HG03442 (cell line): Measurements from ENCODE around the gene KCTD7.
A peak's percentile ranks its signal among the peaks of the same experiment; 100 is the strongest.
"Not testable (repeated sequence)": the region's sequence is repeated elsewhere in the genome, so short reads cannot be mapped to it uniquely, and the experiment has no call there.

ENCODE experiments used
- ATAC-seq: cut with Tn5 transposase; IDR thresholded peaks from one replicate; pipeline ENCODE4 v1.9.1; 2021; ENCODE audit warnings: mild to moderate bottlenecking, moderate library complexity; ENCODE audit not compliant: unreplicated experiment

Gene KCTD7

DNA sequence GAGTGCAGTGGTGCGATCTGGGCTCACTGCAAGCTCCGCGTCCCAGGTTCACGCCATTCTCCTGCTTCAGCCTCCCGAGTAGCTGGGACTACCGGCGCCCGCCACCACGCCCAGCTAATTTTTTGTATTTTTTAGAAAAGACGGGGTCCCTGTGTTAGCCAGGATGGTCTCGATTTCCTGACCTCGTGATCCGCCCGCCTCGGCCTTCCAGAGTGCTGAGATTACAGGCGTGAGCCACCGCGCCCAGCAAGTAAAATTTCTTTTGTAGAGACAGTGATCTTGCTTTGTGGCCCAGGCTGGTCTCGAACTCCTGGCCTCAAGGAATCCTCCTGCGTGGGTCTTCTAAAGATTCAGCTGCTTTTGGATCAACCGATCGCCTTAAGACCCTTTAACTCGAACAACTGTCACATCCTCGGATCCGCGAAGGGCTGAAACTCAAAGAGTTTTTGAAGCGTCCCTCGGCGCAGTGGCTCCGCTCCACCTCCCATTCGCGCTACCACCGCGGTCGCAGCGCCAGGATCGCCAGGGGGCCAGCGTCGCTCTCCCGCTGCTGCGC is 25.1 kb downstream of the KCTD7 start:
- ATAC-seq, result not testable (repeated sequence)

GRCh38 chr7:66654275-66655112 is 25.8 kb downstream of the KCTD7 start:
- peak; percentile 86 for ATAC-seq

GRCh38 chr7:66655113-66655806 is 26.6 kb downstream of the KCTD7 start:
- peak; percentile 5 for ATAC-seq

DNA sequence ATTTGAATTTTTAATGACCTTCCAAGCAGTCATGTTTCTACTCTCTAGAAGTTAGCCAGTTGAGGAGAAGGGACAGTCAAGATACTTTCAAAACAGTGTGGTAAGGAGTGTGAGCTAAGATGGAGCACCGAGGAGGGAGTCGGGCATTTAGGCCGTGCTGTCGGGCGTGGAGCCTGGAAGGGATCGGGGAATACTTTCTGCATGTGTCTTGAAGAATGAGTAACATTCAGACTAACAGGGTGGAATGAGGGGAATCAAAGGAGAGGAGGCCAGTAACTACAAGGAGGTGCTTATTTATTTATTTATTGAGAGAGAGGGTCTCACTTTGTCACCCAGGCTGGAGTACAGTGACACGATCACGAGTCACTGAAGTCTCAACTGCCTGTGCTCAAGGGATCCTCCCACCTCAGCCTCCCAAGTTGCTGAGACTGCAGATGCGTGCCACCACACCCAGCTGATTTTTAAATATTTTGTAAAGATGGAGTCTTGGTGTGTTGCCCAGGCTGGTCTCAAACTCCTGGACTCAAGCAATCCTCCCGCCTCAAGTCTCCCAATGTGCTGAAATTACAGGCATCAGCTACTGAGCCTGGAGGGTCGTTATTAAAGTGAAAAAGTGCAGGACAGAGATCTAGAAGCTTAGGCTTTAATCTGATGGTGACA is 27.3 kb downstream of the KCTD7 start:
- not testable (repeated sequence) for ATAC-seq

GRCh38 chr7:66657798-66658197 is 29.1 kb downstream of the KCTD7 start:
- no peak for ATAC-seq

DNA sequence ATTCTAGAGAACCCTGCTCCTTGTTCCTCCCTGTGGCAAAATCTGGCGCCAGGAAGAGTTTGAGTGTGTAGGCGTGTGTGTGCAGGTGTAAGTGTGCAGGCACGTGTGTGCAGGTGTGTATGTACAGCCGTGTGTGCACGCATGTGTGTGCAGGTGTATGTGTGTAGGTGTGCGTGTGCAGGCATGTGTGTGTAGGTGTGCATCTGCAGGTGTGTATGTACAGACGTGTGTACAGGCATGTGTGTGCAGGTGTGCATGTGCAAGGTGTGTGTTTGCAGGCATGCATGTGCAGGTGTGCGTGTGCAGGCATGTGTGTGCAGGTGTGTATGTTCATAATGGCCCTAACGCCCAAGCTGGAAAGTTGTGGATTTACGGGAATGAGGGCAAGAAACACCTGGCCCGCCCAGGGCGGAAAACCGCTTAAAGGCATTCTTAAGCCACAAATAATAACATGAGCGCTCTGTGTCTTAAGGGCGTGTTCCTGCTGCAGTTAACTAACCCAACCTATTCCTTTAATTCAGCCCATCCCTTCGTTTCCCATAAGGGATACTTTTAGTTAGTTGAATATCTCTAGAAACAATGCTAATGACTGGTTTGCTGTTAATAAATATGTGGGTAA is 34.1 kb downstream of the KCTD7 start:
- ATAC-seq, result no peak

DNA sequence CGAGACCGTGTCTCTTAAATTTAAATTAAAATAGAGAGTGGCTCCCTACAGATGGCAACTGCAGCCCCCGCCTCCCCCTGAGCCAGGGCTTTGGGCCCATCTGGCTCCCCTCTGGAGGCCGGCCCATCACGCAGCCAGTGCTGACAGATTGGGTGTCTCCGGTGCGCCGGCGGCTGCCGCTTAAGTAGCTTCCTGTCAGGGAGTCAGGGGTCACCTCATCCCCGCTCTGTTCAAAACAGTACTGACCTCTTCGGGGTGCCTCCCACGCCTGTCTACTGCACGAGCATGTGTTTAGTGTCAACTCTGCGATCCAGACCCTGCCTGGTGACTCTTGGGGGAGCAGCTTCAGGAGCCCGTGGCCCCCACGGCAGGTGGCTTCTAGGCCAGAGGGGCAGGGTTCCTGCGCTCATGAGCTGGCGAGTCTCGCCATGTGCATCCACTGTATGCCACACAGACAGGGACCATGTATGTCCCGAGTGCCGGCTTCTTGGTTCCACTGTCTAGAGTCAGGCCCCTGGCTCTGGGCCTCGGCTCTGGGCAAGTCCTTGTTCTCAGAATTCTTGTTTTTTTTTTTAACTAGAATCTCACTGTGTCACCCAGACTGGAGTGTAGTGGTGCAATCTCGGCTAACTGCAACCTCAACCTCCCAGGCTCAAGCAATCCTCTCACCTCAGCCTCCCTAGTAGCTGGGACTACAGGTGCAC is 36.1 kb downstream of the KCTD7 start:
- ATAC-seq, result no peak

GRCh38 chr7:66666313-66666952 is 37.8 kb downstream of the KCTD7 start:
- ATAC-seq, result no peak

GRCh38 chr7:66667023-66667728 is 38.5 kb downstream of the KCTD7 start:
- no peak for ATAC-seq

- no peak for ATAC-seq
Measured at GRCh38 chr7:66668112-66668511, 39.4 kb downstream of the KCTD7 start.

- no peak for ATAC-seq
Measured at GRCh38 chr7:66668677-66669076, 40.0 kb downstream of the KCTD7 start.

DNA sequence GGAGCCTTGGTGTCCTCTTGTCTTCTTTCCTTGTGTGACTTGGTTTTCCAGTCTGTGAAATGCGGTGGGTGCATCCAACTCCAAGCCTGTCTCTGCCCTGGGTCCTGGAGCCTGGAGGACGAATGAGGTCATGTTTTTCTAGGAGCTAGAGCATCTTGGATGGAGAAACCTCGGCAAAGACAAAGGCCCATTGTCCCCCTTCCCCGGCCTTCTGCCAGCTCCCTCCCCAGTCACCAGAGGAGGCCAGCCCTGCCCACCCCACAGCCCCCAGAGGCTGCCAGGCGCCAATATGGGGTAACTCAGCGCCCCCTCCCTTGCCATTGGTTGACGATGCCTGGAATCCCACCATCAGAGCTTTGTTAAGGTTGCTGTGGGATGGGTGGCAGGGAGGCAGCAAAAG is 40.4 kb downstream of the KCTD7 start:
- no peak for ATAC-seq

- ATAC-seq, result no peak
Measured at GRCh38 chr7:66669496-66669895, 40.8 kb downstream of the KCTD7 start.

GRCh38 chr7:66671034-66671433 is 42.4 kb downstream of the KCTD7 start:
- no peak for ATAC-seq

DNA sequence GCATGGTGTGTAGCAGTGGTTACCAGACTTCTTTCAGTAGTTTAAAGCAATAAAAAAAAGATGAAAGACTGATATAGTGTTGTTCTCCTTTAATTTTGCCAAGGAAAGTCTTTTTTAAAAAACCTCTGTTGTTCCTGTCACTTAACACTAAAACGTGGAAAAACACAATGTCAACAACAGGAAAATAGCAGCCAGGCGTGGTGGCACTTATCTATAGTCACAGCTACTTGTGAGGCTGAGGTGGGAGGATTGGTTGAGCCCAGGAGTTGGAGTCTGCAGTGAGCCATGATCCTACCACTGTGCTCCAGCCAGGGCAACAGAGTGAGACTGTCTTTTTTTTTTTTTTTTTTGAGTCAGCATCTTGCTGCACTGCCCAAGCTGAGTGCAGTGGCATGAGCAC is 42.8 kb downstream of the KCTD7 start:
- not testable (repeated sequence) for ATAC-seq

- not testable (repeated sequence) for ATAC-seq
Measured at GRCh38 chr7:66672432-66673123, 43.9 kb downstream of the KCTD7 start.

DNA sequence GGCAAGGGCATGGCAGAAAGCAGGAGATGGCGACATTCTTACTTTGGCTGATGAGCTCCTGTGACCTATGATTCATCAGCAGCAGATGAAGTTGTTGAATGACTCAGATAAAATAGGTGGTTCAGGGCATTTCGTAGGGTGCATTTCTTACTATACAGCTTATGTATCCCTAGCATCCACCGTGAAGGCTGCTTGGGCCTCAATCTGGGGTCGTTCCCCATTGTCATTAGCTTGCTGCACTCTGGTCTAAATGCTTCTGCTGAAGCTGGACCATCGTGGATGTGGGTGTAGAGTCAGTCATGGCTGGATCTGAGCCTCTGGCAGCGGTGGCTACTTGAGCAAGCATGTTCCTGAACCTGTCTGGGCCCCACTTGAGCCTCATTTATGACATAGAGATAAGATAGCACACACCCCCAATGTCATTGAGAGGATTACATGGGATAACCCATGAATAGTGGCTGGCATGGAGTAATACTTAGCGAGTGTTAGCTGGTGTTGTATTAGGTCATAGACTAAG is 44.5 kb downstream of the KCTD7 start:
- ATAC-seq, result not testable (repeated sequence)

- ATAC-seq, result no peak
Measured at GRCh38 chr7:66679633-66680244, 51.1 kb downstream of the KCTD7 start.
